Gastrocnemius medialis (tissue), 4 donors: ENCODE results near the gene PEAK1. TPM values are rescaled to one million over a fixed set of nuclear protein-coding genes. Genes with fewer than 3 reads are reported as not detected.

Experiments
- ATAC-seq, 2 donors: fragments of 150-250 bp; one replicate each; pipeline ENCODE4 v1.9.1; 2016
- DNase-seq, 2 donors: peaks; one replicate each; pipeline ENCODE4 v3.0.0-alpha.2; 2019
- H3K27ac ChIP-seq, 4 donors: fragments of 200-600 bp; sonication (generic); 1 replicate in 1 of 4; 2 replicates in 3 of 4; pipeline ENCODE4 v1.5.1; 2016 to 2018; ENCODE audit warnings: mild to moderate bottlenecking in 2 of 4, moderate library complexity in 1 of 4
- H3K27me3 ChIP-seq, 3 donors: fragments of 200-600 bp; sonication (generic) in 2 of 3; 1 replicate in 1 of 3; 2 replicates in 2 of 3; pipeline versions ENCODE4 v1.5.1 to v1.6.0; 2016 to 2019; ENCODE audit warnings: mild to moderate bottlenecking in 1 of 3, moderate library complexity in 1 of 3
- H3K36me3 ChIP-seq, 2 donors: fragments of 200-600 bp; sonication (generic) in 1 of 2; one replicate each; pipeline ENCODE4 v1.5.1; 2017 to 2018
- H3K4me1 ChIP-seq, 2 donors: fragments of 200-600 bp; sonication (generic) in 1 of 2; one replicate each; pipeline ENCODE4 v1.5.1; 2016 to 2017; ENCODE audit warnings: mild to moderate bottlenecking in 2 of 2
- H3K4me3 ChIP-seq, 4 donors: fragments of 200-600 bp; sonication (generic) in 3 of 4; 1 replicate in 1 of 4; 2 replicates in 3 of 4; pipeline ENCODE4 v1.5.1; 2016 to 2019; ENCODE audit warnings: mild to moderate bottlenecking in 2 of 4
- H3K9me3 ChIP-seq, 3 donors: fragments of 200-600 bp; sonication (generic) in 2 of 3; 1 replicate in 1 of 3; 2 replicates in 2 of 3; pipeline ENCODE4 v1.5.1; 2016 to 2019
- POLR2A ChIP-seq, 2 donors: fragments of 450-650 bp; IDR thresholded peaks; one replicate each; pipeline ENCODE4 v1.6.1; 2017; ENCODE audit warnings: antibody characterized with exemption in 2 of 2, mild to moderate bottlenecking in 2 of 2, moderate library complexity in 2 of 2
- in situ Hi-C, 4 donors: fragments of 200-750 bp; cut with MboI; loops; one replicate each; pipeline versions ENCODE4 v1.15.0 to v1.8.0; 2017; ENCODE audit warnings: low sequenced_read_pairs in 4 of 4
- intact Hi-C: fragments of 100-400 bp; cut with DNase I; formaldehyde crosslinking; loops from one replicate; pipeline ENCODE4 v1.15.1; 2023; ENCODE audit warnings: low total_unique reads
- total RNA-seq, 4 donors: library from RNA; depleted of rRNA; stranded (reverse); fragments of >200 nt; gene quantifications; one replicate each; pipeline versions ENCODE4 v1.1.0 to v1.2.3, GENCODE V29; 2016
- TF ChIP-seq, protein P1 (sequence below), 5 experiments: fragments of 450-650 bp in 3 of 5; fragments of 200-600 bp in 2 of 5; sonication (generic) in 2 of 5; IDR thresholded peaks in 4 of 5; conservative IDR thresholded peaks in 1 of 5; 1 replicate in 4 of 5; 2 replicates in 1 of 5; pipeline ENCODE4 v1.5.1; 2016 to 2019; ENCODE audit warnings: antibody characterized with exemption in 5 of 5, mild to moderate bottlenecking in 3 of 5, moderate library complexity in 3 of 5

The PEAK1 gene
- total RNA-seq, 4 donors from 2014 or later = 17.8 to 21.9 (median 20.8) TPM

DNA sequence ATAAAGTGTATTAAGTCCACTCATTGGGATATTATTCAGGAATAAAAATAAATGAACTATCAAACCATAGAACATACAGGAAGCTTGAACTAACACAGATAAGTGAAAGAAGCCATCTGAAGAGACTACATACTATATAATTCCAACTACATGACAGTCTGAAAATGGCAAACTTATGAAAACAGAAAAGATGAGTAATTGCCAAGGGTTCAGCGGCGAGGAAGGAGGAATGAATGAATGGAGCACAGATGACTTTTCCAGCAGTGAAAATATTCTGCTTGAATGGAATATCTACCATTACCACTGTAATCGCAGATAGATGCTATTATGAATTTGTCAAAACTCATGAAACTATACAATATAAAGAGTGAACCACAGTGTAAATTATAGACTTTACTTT is 79.7 kb downstream of the PEAK1 start:
- intact Hi-C loops (no loop called here), in situ Hi-C loops (no loop called here)
- no peak for TF ChIP-seq POLR2A (IDR thresholded peaks at IDR 0.05)
- TF ChIP-seq, protein P1, sequence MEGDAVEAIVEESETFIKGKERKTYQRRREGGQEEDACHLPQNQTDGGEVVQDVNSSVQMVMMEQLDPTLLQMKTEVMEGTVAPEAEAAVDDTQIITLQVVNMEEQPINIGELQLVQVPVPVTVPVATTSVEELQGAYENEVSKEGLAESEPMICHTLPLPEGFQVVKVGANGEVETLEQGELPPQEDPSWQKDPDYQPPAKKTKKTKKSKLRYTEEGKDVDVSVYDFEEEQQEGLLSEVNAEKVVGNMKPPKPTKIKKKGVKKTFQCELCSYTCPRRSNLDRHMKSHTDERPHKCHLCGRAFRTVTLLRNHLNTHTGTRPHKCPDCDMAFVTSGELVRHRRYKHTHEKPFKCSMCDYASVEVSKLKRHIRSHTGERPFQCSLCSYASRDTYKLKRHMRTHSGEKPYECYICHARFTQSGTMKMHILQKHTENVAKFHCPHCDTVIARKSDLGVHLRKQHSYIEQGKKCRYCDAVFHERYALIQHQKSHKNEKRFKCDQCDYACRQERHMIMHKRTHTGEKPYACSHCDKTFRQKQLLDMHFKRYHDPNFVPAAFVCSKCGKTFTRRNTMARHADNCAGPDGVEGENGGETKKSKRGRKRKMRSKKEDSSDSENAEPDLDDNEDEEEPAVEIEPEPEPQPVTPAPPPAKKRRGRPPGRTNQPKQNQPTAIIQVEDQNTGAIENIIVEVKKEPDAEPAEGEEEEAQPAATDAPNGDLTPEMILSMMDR (IDR thresholded peaks at IDR 0.05 in 4 of 5, conservative IDR thresholded peaks at IDR 0.05 in 1 of 5) = no peak
- Histone ChIP-seq H3K9me3 (no peaks in the 10 kb centered on the region), H3K4me1 (peaks cover 14 to 24% of the 10 kb centered on the region in 2 donors), H3K4me3 (no peak overlapping the region), H3K27me3 (no peaks in the 10 kb centered on the region), H3K27ac (no peak overlapping the region), H3K36me3 (no peaks in the 10 kb centered on the region)
- no peak for ATAC-seq
- DNase-seq = no peak

DNA sequence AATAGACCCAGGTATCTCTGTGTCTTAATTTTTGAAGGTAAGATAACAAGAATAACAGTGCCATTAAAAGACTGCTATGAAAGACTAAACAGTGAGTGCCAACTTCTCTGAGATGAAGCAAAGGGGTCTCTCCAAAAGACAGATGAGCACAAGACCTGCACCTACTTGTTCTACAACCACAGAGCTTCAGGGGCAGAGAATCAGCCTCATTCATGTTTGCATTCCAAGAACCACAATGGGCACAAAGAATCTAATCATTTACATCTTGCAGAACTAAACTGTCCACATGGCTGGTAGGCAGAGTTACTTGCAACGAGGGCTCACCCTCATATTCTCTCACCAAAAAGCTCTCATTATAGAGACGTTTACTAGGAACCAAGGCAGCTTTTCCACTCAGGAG is 83.9 kb downstream of the PEAK1 start:
- Histone ChIP-seq H3K36me3 (no peaks in the 10 kb centered on the region), H3K27ac (no peak overlapping the region), H3K4me3 (no peak overlapping the region), H3K4me1 (peaks cover 6 to 14% of the 10 kb centered on the region in 2 donors), H3K27me3 (no peaks in the 10 kb centered on the region), H3K9me3 (no peaks in the 10 kb centered on the region)
- intact Hi-C loops (no loop called here), in situ Hi-C loops (no loop called here)
- no peak for DNase-seq
- TF ChIP-seq, protein P1 (IDR thresholded peaks at IDR 0.05 in 4 of 5, conservative IDR thresholded peaks at IDR 0.05 in 1 of 5) = no peak
- TF ChIP-seq POLR2A (IDR thresholded peaks at IDR 0.05) = no peak
- no peak for ATAC-seq

DNA sequence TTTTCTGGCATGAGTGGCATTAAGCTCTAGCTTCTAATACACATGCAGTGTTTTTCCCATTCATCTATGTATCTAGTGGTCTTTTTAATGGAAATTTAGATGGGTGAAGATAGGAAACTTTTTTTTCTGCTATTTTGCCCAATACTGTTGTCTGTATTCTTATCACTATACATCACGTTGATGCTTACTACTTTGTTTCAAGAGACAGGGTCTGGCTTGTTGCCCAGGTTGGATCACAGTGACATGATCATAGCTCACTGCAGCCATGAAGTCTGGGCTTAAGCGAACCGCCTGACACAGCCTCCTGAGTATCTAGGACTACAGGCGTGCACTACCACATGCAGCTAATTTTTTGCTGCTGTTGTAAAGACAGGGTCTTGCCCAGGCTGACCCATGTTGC is 84.6 kb downstream of the PEAK1 start:
- Histone ChIP-seq H3K36me3 (no peaks in the 10 kb centered on the region), H3K4me1 (peaks cover 6 to 14% of the 10 kb centered on the region in 2 donors), H3K4me3 (no peak overlapping the region), H3K27me3 (no peaks in the 10 kb centered on the region), H3K9me3 (no peaks in the 10 kb centered on the region), H3K27ac (no peak overlapping the region)
- intact Hi-C loops = no loop called here
- in situ Hi-C loops = no loop called here
- no peak for TF ChIP-seq POLR2A (IDR thresholded peaks at IDR 0.05)
- TF ChIP-seq, protein P1 (IDR thresholded peaks at IDR 0.05 in 4 of 5, conservative IDR thresholded peaks at IDR 0.05 in 1 of 5) = no peak
- ATAC-seq = peak in 1 of 2 donors; percentile 52
- peak; percentile 8 to 33 for DNase-seq

DNA sequence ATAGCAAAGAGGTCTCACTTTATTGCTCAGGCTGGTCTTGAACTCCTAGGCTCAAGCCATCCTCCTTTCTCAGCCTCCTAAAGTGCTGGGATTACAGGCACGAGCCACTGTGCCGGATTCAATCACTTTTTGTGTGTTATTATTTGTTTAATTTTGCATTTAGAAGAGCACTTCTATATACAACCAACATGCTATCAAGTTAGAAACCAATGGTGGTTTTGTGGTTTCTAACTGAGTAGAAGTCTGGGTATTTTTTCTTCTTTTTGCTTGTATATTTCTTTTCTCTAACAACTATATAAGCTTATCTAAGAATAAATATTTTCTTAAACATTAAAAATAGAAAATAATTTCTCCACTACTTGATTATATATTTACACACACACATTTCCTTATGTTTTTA is 86.7 kb downstream of the PEAK1 start:
- no peaks in the 10 kb centered on the region for H3K27me3 ChIP-seq
- no peaks in the 10 kb centered on the region for H3K9me3 ChIP-seq
- peaks cover 10 to 14% of the 10 kb centered on the region in 2 donors for H3K4me1 ChIP-seq
- TF ChIP-seq POLR2A (IDR thresholded peaks at IDR 0.05) = no peak
- TF ChIP-seq, protein P1 (IDR thresholded peaks at IDR 0.05 in 4 of 5, conservative IDR thresholded peaks at IDR 0.05 in 1 of 5) = no peak
- no peak overlapping the region for H3K27ac ChIP-seq
- DNase-seq (no peak), ATAC-seq (no peak)
- H3K4me3 ChIP-seq = no peak overlapping the region
- no peaks in the 10 kb centered on the region for H3K36me3 ChIP-seq
- intact Hi-C loops (no loop called here), in situ Hi-C loops (no loop called here)

DNA sequence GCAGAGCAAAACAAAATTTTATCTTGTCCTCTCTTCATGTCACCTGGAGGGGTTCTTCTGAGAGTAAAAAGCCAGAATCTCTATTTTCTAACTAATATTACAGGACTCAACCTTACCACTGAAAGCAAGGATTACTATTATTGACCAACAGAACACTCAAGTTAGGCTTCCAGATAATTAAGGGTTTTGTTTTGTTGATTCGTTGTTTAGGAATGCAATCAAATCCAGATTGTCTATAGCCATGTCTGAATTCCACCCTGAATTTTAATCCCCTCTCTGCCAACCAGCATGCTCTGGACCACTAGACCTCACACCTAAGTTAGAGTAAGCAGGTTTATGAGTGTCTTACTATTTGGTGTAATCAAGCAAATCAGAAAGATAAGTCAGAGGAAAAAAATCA is 90.7 kb downstream of the PEAK1 start:
- no peaks in the 10 kb centered on the region for H3K36me3 ChIP-seq
- ATAC-seq = no peak
- intact Hi-C loops (no loop called here), in situ Hi-C loops (no loop called here)
- no peak overlapping the region for H3K4me3 ChIP-seq
- H3K4me1 ChIP-seq = peaks cover 5 to 10% of the 10 kb centered on the region in 2 donors
- H3K27ac ChIP-seq = no peak overlapping the region
- H3K9me3 ChIP-seq = no peaks in the 10 kb centered on the region
- TF ChIP-seq, protein P1 (IDR thresholded peaks at IDR 0.05 in 4 of 5, conservative IDR thresholded peaks at IDR 0.05 in 1 of 5) = no peak
- TF ChIP-seq POLR2A (IDR thresholded peaks at IDR 0.05) = no peak
- DNase-seq = no peak
- H3K27me3 ChIP-seq = no peaks in the 10 kb centered on the region
